ENCODE measurements around the gene PRPF38A. TPM values are rescaled to one million over a fixed set of nuclear protein-coding genes. Genes with fewer than 3 reads are reported as not detected.

Gene PRPF38A
- total and polyA plus RNA-seq, 2 donors (not counting 3 experiments of a cell fraction or from before 2014, with no cell fraction given), result 16.0 to 42.0 TPM

- no TSS peak for BruUV-seq (replicated peaks)
- Histone ChIP-seq H3K9me3 (replicated peaks; ENCODE audit: control insufficient read depth, insufficient read depth, low read length) (no peaks in the 10 kb centered on the region), H3K4me3 (replicated peaks in 1 of 3; ENCODE audit: insufficient read depth in 1 of 3, low read depth in 1 of 3, low read length in 3 of 3) (no peak overlapping the region), H3K27ac (ENCODE audit: insufficient read depth, low read depth, low read length) (no peak overlapping the region), H3K36me3 (ENCODE audit: control insufficient read depth in 2 of 2, extremely low read depth in 1 of 2, insufficient read depth in 2 of 2, low read length in 2 of 2) (no peaks in the 10 kb centered on the region), H3K9me1 (replicated peaks; ENCODE audit: control insufficient read depth, extremely low read depth, insufficient read depth, low read length) (no peaks in the 10 kb centered on the region), H3K4me1 (ENCODE audit: control insufficient read depth, extremely low read depth, insufficient read depth, low read length) (peaks cover 9% of the 10 kb centered on the region), H2AFZ (ENCODE audit: low read depth, low read length) (no peak overlapping the region), H3K27me3 (ENCODE audit: control insufficient read depth in 2 of 2, insufficient read depth in 2 of 2, low read length in 2 of 2) (no peaks in the 10 kb centered on the region), H3K79me2 (ENCODE audit: control insufficient read depth, insufficient read depth, low read length) (no peaks in the 10 kb centered on the region), H3K4me2 (ENCODE audit: insufficient read depth, low read length) (no peak overlapping the region), H3K9ac (replicated peaks; ENCODE audit: extremely low read depth, insufficient read depth, low read length) (no peak overlapping the region), H4K20me1 (replicated peaks; ENCODE audit: control insufficient read depth, extremely low read depth, insufficient read depth, low read length) (no peaks in the 10 kb centered on the region)
- DNase-seq (ENCODE audit: low read depth, low spot score), result no peak
- POLR2A ChIA-PET, result no interaction called here
- no peak for TF ChIP-seq CTCF (IDR thresholded peaks at IDR 0.05; ENCODE audit: extremely low read depth in 1 of 2, insufficient read depth in 1 of 2, low read depth in 1 of 2, low read length in 2 of 2)
- CTCF ChIA-PET, result interaction anchor here (1.5 kb wide), 1 partner anchor 263 kb away, joined by 9 read pairs; no protein-coding TSS in a partner anchor
- dilution Hi-C loops (cut with MboI; ENCODE audit: extremely low pct_ligation_motif_present, low sequenced_read_pairs), result no loop called here
- intact Hi-C loops (cut with micrococcal nuclease), result no loop called here
- FAIRE-seq, result no peak
Measured at GRCh38 chr1:52423055-52423454, 18.7 kb downstream of the PRPF38A start.

- Histone ChIP-seq H3K27ac (ENCODE audit: insufficient read depth, low read depth, low read length) (no peak overlapping the region), H3K9me1 (replicated peaks; ENCODE audit: control insufficient read depth, extremely low read depth, insufficient read depth, low read length) (no peaks in the 10 kb centered on the region), H3K4me3 (replicated peaks in 1 of 3; ENCODE audit: insufficient read depth in 1 of 3, low read depth in 1 of 3, low read length in 3 of 3) (no peak overlapping the region), H3K79me2 (ENCODE audit: control insufficient read depth, insufficient read depth, low read length) (no peaks in the 10 kb centered on the region), H3K9ac (replicated peaks; ENCODE audit: extremely low read depth, insufficient read depth, low read length) (no peak overlapping the region), H3K27me3 (ENCODE audit: control insufficient read depth in 2 of 2, insufficient read depth in 2 of 2, low read length in 2 of 2) (no peaks in the 10 kb centered on the region), H3K4me2 (ENCODE audit: insufficient read depth, low read length) (no peak overlapping the region), H4K20me1 (replicated peaks; ENCODE audit: control insufficient read depth, extremely low read depth, insufficient read depth, low read length) (no peaks in the 10 kb centered on the region), H3K9me3 (replicated peaks; ENCODE audit: control insufficient read depth, insufficient read depth, low read length) (no peaks in the 10 kb centered on the region), H3K4me1 (ENCODE audit: control insufficient read depth, extremely low read depth, insufficient read depth, low read length) (peaks cover 9% of the 10 kb centered on the region), H2AFZ (ENCODE audit: low read depth, low read length) (no peak overlapping the region), H3K36me3 (ENCODE audit: control insufficient read depth in 2 of 2, extremely low read depth in 1 of 2, insufficient read depth in 2 of 2, low read length in 2 of 2) (no peaks in the 10 kb centered on the region)
- POLR2A ChIA-PET, result no interaction called here
- FAIRE-seq, result no peak
- dilution Hi-C loops (cut with MboI; ENCODE audit: extremely low pct_ligation_motif_present, low sequenced_read_pairs) (no loop called here), intact Hi-C loops (cut with micrococcal nuclease) (no loop called here)
- no TSS peak for BruUV-seq (replicated peaks)
- CTCF ChIA-PET, result interaction anchor here (1.1 to 1.5 kb wide), 5 partner anchors 16 to 758 kb away, joined by 3 to 9 read pairs (median 4); no protein-coding TSS in a partner anchor
- TF ChIP-seq GATA2 (IDR thresholded peaks at IDR 0.05; ENCODE audit: insufficient read depth, insufficient read length, low read depth, low read length) (no peak), MAX (IDR thresholded peaks at IDR 0.05; ENCODE audit: insufficient read depth, insufficient read length) (no peak), MYC (IDR thresholded peaks at IDR 0.05; ENCODE audit: low read depth, low read length) (no peak), JUN (IDR thresholded peaks at IDR 0.05; ENCODE audit: borderline replicate concordance, insufficient read depth, insufficient read length, low read depth) (no peak), POLR2AphosphoS5 (IDR thresholded peaks at IDR 0.05; ENCODE audit: insufficient read depth, low read depth, low read length) (no peak), FOS (IDR thresholded peaks at IDR 0.05; ENCODE audit: borderline replicate concordance, insufficient read depth, low read length) (no peak), CTCF (IDR thresholded peaks at IDR 0.05; ENCODE audit: extremely low read depth in 1 of 2, insufficient read depth in 1 of 2, low read depth in 1 of 2, low read length in 2 of 2) (no peak), EZH2 (IDR thresholded peaks at IDR 0.05; ENCODE audit: borderline replicate concordance, low read depth, low read length, severe bottlenecking) (no peak), POLR2A (IDR thresholded peaks at IDR 0.05; ENCODE audit: low read depth, low read length) (no peak)
- DNase-seq (ENCODE audit: low read depth, low spot score), result no peak
Measured at GRCh38 chr1:52423771-52424170, 19.4 kb downstream of the PRPF38A start.

Measured in endothelial cell of umbilical vein (primary cell).